K562 (cell line): Measurements from ENCODE around the gene LIPI.

Experiments
- GABPB1 ChIP-seq: sonication (generic); formaldehyde crosslinking; IDR thresholded peaks from 2 replicates; pipeline ENCODE4 v1.8.0; 2022; ENCODE audit warnings: mild to moderate bottlenecking, missing genetic modification reagents
- HNRNPUL1 ChIP-seq: fragments of 200-400 bp; formaldehyde crosslinking; IDR thresholded peaks from 2 replicates; pipeline ENCODE4 v1.6.1; 2017; ENCODE audit warnings: low read length
- MAX ChIP-seq: sonication (generic); formaldehyde crosslinking; IDR thresholded peaks from 2 replicates; pipeline ENCODE4 v1.9.0; 2022; ENCODE audit warnings: mild to moderate bottlenecking, missing genetic modification reagents
- PHF21A ChIP-seq: fragments of 450-650 bp; IDR thresholded peaks from 2 replicates; pipeline ENCODE4 v1.6.1; 2017; ENCODE audit warnings: low read depth, borderline replicate concordance
- RFX5 ChIP-seq: IDR thresholded peaks from 2 replicates; pipeline ENCODE4 v1.6.1; 2011; ENCODE audit warnings: low read depth, mild to moderate bottlenecking, improper control_type of control experiment, low read length
- SMAD4 ChIP-seq: fragments of 250-450 bp; sonication (Bioruptor Pico); conservative IDR thresholded peaks from 2 replicates; pipeline ENCODE4 v1.8.0; 2021; ENCODE audit warnings: inconsistent platforms, mild to moderate bottlenecking, moderate library complexity
- SRSF1 ChIP-seq: fragments of 200-400 bp; formaldehyde crosslinking; IDR thresholded peaks from 2 replicates; pipeline ENCODE4 v1.6.1; 2017; ENCODE audit warnings: mild to moderate bottlenecking, low read depth, low read length, moderate library complexity
- TRIM28 ChIP-seq: fragments of 450-650 bp; IDR thresholded peaks from 2 replicates; pipeline ENCODE4 v1.6.1; 2017
- USF2 ChIP-seq: sonication (generic); formaldehyde crosslinking; IDR thresholded peaks from 2 replicates; pipeline ENCODE4 v1.5.0; 2020; ENCODE audit warnings: missing genetic modification reagents
- ZNF212 ChIP-seq: fragments of 450-650 bp; formaldehyde crosslinking; IDR thresholded peaks from 2 replicates; pipeline ENCODE4 v1.4.0; 2020; ENCODE audit warnings: mild to moderate bottlenecking
- TF ChIP-seq, protein P1 (sequence below): sonication (generic); formaldehyde crosslinking; IDR thresholded peaks from 2 replicates; pipeline ENCODE4 v1.8.1; 2023; ENCODE audit warnings: mild to moderate bottlenecking, missing genetic modification reagents
- TF ChIP-seq, protein P2 (sequence below), 3 experiments: IDR thresholded peaks in 2 of 3; conservative IDR thresholded peaks in 1 of 3; 2 replicates each; pipeline ENCODE4 v1.5.1; 2011 to 2012; ENCODE audit warnings: low read length in 3 of 3, mild to moderate bottlenecking in 3 of 3, control low read depth in 2 of 3, improper control_type of control experiment in 1 of 3, inconsistent platforms in 1 of 3, low read depth in 1 of 3, mixed read lengths in 1 of 3, moderate library complexity in 1 of 3; ENCODE audit not compliant: insufficient read depth in 2 of 3
- TF ChIP-seq, protein P3 (sequence below), 3 experiments: fragments of 200-800 bp in 1 of 3; sonication (Bioruptor generic) in 1 of 3; sonication (generic) in 1 of 3; formaldehyde crosslinking in 1 of 3; IDR thresholded peaks; 2 replicates each; pipeline versions ENCODE4 v1.6.1 to v1.8.0; 2016 to 2022; ENCODE audit warnings: mild to moderate bottlenecking in 2 of 3, missing compliant biosample characterization in 2 of 3, missing genetic modification characterization in 2 of 3, missing genetic modification reagents in 1 of 3

- no peak for TF ChIP-seq SRSF1
- no peak for TF ChIP-seq ZNF212 (CRISPR knock-in tag)
- TF ChIP-seq, protein P1, sequence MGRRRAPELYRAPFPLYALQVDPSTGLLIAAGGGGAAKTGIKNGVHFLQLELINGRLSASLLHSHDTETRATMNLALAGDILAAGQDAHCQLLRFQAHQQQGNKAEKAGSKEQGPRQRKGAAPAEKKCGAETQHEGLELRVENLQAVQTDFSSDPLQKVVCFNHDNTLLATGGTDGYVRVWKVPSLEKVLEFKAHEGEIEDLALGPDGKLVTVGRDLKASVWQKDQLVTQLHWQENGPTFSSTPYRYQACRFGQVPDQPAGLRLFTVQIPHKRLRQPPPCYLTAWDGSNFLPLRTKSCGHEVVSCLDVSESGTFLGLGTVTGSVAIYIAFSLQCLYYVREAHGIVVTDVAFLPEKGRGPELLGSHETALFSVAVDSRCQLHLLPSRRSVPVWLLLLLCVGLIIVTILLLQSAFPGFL (CRISPR knock-in tag) = no peak
- TF ChIP-seq, protein P2, sequence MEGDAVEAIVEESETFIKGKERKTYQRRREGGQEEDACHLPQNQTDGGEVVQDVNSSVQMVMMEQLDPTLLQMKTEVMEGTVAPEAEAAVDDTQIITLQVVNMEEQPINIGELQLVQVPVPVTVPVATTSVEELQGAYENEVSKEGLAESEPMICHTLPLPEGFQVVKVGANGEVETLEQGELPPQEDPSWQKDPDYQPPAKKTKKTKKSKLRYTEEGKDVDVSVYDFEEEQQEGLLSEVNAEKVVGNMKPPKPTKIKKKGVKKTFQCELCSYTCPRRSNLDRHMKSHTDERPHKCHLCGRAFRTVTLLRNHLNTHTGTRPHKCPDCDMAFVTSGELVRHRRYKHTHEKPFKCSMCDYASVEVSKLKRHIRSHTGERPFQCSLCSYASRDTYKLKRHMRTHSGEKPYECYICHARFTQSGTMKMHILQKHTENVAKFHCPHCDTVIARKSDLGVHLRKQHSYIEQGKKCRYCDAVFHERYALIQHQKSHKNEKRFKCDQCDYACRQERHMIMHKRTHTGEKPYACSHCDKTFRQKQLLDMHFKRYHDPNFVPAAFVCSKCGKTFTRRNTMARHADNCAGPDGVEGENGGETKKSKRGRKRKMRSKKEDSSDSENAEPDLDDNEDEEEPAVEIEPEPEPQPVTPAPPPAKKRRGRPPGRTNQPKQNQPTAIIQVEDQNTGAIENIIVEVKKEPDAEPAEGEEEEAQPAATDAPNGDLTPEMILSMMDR (IDR thresholded peaks at IDR 0.05 in 2 of 3, conservative IDR thresholded peaks at IDR 0.05 in 1 of 3; ENCODE audit: insufficient read depth in 2 of 3, low read depth in 1 of 3, low read length in 3 of 3) = no peak
- no peak for TF ChIP-seq RFX5
- TF ChIP-seq MAX (CRISPR knock-in tag) = no peak
- no peak for TF ChIP-seq PHF21A
- TF ChIP-seq GABPB1 = no peak
- TF ChIP-seq SMAD4 = no peak
- no peak for TF ChIP-seq USF2 (CRISPR knock-in tag)
- no peak for TF ChIP-seq TRIM28
- TF ChIP-seq, protein P3, sequence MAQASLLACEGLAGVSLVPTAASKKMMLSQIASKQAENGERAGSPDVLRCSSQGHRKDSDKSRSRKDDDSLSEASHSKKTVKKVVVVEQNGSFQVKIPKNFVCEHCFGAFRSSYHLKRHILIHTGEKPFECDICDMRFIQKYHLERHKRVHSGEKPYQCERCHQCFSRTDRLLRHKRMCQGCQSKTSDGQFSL (CRISPR knock-in tag; IDR thresholded peaks at IDR 0.05) = no peak
- TF ChIP-seq, protein P3 (tag; IDR thresholded peaks at IDR 0.05) = no peak
- TF ChIP-seq HNRNPUL1 = no peak
Observed at GRCh38 chr21:14084068-14084501, 126.7 kb downstream of the LIPI start.
